ENCODE results near the gene JAGN1. TPM values are rescaled to one million over a fixed set of nuclear protein-coding genes. Genes with fewer than 3 reads are reported as not detected.

Gene JAGN1
- total and polyA plus RNA-seq, 9 of the 15 experiments (the other 6 are each of a cell fraction or from before 2014, with no cell fraction given), result 31.6 to 77.8 (median 40.3) TPM

DNA sequence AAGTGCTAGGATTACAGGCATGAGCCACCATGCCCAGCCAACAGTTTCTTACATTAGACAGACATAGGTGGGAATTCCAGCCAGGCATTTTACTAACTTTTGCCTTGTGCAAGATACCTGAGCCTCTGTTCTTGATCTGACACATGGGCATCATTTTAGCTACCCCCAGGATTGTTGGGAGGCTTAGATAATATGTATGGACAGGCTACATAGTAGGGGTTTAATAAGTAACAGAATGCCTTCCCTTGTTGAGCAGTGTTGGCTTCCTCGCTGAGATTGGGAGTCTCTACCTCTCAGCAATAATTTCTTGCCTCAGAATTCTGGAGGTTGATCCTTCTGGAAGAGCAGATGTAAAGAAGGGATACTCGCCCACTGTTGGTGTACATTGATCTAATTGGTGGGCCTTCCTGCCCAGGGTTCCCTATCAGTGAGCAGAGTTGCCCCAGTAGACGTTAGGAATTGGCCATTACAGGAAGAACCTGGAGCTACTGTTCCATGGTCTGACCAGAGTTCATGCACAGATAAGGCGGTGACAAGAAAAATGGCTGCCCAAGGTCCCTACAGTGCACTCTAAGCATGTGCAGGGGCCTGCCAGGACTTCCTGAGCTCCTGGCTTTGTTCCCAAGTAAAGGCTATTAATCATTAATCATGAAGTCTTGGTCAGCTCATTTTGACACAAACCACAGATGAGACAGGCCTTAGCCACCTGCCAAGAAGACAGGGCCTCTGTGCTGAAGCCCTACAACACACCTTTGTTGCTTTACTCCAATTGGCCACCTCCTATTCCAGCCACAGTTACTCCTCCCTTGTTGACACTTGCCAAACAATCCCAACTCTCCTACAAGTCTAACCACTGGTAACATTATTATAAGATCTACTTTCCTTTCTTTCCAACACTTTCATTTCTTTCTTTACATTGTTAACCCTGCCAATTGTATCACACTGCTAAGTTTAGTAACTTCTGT lies 7.3 kb downstream of the JAGN1 start (continued):
- TF ChIP-seq RBM22 (IDR thresholded peaks at IDR 0.05; ENCODE audit: low read depth, low read length, poor library complexity, severe bottlenecking) (no peak), ZNF408 (CRISPR knock-in tag; IDR thresholded peaks at IDR 0.05; ENCODE audit: low read depth) (no peak), HEY1 (CRISPR knock-in tag; IDR thresholded peaks at IDR 0.05; ENCODE audit: borderline replicate concordance) (no peak), ZNF175 (CRISPR knock-in tag; IDR thresholded peaks at IDR 0.05; ENCODE audit: low read depth) (0 out of 2 replicates have a peak, but pooled peaks have one; percentile 44), ZNF146 (CRISPR knock-in tag; IDR thresholded peaks at IDR 0.05; ENCODE audit: unreplicated experiment) (no peak), USF1 (CRISPR knock-in tag; IDR thresholded peaks at IDR 0.05) (no peak), ZNF77 (CRISPR knock-in tag; IDR thresholded peaks at IDR 0.05) (no peak), NFIX (CRISPR knock-in tag; IDR thresholded peaks at IDR 0.05; ENCODE audit: low read depth) (no peak; the same call in 1 of the 2 replicates)

All from K562 (cell line).